Loucy (cell line): ENCODE data around the gene HBE1.

Experiments
- CTCF ChIP-seq: fragments of 200-600 bp; sonication (generic); conservative IDR thresholded peaks from 2 replicates; pipeline ENCODE4 v1.5.1; 2014; ENCODE audit warnings: mild to moderate bottlenecking, antibody characterized with exemption, low read length
- EZH2phosphoT487 ChIP-seq: fragments of 200-600 bp; IDR thresholded peaks from 2 replicates; pipeline ENCODE4 v1.6.1; 2018; ENCODE audit warnings: antibody characterized with exemption, mild to moderate bottlenecking, moderate library complexity, borderline replicate concordance

- TF ChIP-seq CTCF (no peak), EZH2phosphoT487 (no peak)
These were observed 34.2 kb downstream of the HBE1 start for GRCh38 chr11:5235364-5236095.
